Astrocyte of the hippocampus (primary cell): ENCODE measurements around the gene POLD4.
A peak's percentile ranks its signal among the peaks of the same experiment; 100 is the strongest.
"Not testable (repeated sequence)": the region's sequence is repeated elsewhere in the genome, so short reads cannot be mapped to it uniquely, and the experiment has no call there.

ENCODE experiments used
- DNase-seq: peaks from one replicate; pipeline ENCODE4 v3.0.0; 2011; ENCODE audit warnings: low read depth, low spot score

Gene POLD4

DNA sequence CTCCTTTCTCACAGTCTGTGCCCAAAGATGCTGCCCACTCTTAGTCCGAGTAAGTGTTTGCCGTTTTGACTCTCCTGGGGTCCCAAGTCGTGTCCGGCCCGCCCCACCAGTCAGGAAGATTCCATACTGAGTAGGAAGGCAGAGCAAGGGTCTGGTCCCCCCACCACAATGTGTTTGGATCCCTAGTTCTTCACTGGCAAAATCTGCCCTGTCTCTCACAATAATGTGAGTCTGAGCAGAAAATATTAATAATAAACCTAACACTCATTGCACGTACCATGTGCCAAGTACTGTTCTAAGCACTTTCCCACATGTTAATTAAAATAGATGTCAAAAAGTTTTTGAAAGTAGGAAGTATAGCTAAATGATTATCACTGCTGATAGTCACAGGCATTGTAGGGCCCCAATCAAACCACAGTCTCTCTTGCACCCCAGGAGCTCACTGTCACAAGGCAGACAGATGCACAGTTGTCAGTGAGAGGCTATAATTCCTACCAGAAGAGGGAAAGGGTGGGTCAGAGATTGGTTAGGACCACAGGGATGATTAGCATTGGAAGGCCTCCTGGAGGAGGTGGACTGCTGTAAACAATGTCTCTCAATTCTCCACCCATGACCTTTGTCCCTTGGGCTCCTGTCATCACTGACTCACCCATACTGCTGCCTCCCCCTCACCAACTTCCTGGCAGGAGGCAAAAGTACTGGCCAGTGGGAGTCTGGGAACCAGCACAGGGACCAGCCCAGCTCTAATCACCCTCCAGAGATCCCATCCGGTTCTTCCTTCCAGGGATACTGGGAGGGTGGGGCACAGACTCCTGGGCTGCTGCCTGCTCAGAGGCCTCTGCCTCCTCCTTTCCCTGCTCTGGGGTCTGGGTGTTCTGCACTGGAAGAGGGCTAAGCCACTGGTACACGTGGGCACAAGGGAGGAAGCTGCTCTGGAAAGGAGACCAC, 1.0 kb upstream of the POLD4 start:
- DNase-seq: peak; percentile 82

DNA sequence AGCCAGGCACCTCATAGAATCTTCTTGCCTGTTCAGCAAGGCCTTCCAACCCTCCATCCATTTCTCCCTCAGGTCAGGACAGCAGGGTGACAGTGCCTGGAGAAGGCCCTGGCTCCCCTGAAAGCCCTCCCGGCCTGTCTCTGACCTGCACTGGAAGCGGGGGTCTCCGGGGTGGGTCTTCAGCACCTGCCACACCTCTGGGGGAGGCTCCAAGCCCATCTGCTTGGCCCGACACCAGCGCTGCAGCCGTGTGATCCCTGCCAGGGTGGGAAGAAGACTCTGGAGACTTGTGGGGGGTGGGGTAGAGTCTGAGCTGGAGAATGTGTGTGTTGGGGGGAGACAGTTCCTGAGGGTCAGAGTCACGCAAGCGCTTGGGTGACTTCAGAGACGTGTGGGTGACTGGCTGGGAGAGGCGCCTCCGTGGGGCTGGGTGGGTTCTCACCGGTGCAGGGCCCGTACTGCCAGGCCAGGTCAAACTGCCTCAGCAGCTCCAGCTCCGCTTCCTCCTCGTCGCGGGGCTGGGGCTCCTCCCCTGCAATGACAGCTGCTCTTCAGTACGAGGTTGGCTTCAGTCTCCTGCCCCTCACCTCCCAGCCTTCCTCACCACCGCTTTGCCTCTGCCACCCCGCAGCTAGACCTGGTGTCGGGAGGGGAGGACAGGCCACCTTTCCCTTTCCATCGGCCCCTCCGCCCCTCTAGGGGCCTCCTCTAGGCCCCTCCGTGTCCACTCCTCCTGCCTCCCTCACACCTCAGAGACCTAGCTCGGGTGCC, 615 bp downstream of the POLD4 start:
- no peak for DNase-seq

DNA sequence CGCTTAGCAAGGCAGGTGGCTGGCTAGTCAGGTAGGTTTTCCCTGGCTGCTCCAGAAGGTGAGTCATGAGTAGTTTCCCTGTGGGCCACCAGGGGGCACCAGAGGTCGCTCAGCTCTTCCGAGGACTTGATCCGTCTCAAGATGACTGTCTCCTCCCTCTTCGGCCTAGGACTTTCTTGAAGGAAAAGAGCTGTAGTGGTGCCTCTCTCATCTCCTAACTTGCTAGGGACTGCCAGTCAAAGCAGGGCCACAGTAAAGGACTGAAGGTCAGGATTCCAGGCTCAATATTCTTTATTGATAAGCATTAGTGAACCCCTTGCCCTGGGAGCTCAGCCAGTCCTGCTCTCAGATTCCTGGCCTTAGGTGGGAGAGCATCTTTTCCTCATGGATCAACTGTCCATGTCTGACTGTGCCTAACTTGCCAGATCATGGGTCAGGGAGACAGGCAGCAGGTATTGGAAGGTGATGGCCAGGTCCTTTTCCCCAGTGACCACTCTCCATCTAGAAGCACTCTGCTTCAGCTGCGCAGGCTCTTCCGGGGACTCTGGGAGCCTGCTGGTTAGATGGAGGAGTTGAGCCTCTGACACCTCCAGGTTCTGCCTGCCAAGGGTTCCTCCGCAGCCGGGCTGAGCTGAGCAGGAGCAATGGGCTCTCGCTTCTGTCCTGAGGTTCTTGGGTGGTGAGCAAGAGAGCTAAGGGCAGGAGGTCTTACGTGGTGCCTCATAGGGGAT, 1.9 kb downstream of the POLD4 start:
- DNase-seq: peak; percentile 89

DNA sequence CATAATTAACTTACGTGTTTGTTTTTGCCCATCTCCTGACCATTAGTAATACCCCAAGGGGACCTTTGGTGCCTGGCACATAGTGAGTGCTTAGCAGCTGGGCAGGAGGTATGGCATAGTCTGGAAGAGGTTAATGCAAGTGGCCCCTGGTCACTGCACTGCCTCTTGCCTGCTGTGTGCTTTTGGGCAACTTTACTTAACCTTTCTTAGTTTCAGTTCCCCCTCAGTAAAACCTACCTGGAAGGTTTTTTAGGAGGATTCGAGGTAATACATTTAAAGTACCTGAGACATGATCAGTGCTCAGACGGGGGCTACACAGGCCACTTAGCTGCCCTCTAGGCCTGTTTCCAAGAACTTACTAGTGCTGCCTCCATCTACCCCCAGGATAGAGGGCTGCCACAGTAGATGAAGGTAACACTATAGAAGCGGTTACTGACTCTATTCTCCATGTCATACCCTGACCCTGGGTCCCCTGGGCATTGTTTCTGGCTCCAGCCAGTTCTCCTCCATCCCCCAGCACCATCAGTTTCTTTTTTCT, 3.3 kb downstream of the POLD4 start:
- no peak for DNase-seq

DNA sequence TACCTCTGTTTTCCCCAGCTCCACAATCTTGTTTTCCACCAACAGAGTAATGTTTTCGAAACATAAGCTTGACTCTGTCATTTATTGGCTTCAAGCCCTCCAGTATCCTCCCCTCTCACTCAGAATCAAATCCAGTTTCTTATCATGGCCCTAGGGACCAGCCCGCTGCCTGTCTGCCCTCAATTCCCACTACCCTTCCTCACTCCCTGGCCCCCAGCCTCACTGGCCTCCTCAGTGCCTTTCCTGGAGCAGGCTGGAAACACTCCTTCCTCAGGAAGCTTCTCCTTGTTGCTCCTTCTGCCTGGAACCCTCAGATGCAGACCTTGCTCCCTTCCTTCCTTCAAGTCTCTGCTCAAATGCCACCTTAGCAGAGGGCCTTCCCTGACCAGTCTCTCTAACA, 3.9 kb downstream of the POLD4 start:
- DNase-seq: no peak

DNA sequence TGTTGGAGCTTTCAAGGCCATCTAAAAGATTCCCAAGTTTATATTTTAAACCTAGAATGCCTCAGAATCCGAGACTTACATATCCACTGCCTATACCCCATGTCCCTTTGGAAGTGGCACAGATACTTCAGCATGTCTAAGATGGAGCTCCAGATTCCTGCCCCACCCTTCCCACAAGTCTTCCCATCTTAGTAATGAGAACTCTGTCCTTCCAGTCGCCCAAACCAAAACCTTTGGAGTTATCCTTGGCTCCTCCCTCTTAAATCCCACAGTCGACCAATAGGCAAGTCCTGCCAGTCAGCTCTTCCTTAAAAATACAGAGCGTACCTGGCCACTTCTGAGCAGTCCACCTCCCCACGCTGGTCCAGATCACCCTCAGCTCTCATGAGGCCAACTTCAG, 4.3 kb downstream of the POLD4 start:
- no peak for DNase-seq

DNA sequence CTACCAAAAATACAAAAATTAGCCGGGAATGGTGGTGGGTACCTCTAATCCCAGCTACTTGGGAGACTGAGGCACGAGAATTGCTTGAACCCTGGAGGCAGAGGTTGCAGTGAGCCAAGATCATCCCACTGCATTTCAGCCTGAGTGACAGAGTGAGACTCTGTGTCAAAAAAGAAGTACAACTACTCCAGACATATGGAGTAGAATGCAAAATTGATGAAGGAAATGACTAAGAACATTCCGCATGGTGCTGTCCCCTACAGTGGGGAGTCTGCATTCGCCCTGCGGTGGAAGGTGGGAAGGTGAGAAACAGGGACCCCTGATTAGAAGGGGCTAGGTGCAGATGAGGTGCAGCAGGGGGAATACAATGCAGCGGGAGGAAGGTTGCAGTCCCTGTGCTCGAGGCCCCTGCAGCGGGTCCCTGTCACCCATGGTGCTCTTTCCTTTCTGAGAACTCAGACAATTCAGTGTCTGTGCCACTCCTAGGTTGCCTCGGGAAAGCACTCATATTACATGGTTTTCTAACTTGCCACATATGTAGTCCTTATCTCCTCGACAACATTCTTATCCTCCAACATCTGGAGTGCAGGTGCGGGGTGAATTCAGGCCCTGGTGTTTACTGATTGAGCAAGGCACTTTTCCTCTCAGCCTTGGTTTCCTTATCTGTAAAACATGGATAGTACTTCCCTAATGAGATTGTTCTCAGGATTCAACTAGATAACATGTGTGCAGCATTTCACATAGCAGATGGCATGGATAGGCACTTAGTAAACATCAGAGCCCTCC, 5.2 kb downstream of the POLD4 start:
- DNase-seq: no peak

DNA sequence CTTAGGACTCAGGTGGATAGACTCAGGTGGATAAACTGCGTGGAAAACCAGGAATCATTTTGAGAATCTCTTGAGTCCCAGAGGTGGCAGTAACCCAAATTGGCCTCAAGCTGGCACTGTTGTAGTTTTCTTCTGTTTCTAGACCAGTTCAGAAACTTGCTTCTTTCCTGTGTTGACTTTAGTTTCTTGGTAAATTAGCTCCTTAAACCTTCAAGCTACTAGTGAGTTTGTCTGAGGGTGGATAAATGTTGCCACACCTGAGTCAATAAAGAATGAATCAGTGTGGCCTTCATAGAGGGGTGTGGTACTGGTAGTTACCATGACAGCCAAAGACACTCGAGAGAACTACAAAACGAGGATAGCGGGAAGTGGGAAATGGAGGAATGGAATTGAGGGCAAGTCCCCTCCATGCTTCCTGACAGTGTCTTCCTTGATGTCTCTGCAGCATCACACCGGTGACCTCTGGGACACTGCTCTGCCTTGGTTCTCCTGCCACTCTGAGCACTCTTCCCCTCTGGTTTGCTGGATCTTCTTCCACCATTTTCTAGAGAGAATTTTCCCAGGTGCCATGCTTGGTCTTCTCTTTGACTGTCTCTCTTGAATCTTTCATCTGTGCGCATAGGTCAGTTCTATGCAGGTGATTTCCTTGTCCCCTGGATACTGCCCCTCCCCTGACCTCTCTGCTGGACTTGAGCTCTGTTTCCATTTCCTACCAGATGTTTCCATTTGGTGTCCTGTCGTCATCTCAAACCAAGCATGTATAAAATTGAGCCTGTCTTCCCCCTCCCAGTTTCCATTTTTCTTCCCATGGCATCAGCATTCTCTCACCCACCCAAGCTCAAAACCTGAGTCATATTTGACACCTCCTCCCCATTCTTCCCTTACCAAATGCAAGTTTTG, 7.2 kb downstream of the POLD4 start:
- peak; percentile 62 for DNase-seq

DNA sequence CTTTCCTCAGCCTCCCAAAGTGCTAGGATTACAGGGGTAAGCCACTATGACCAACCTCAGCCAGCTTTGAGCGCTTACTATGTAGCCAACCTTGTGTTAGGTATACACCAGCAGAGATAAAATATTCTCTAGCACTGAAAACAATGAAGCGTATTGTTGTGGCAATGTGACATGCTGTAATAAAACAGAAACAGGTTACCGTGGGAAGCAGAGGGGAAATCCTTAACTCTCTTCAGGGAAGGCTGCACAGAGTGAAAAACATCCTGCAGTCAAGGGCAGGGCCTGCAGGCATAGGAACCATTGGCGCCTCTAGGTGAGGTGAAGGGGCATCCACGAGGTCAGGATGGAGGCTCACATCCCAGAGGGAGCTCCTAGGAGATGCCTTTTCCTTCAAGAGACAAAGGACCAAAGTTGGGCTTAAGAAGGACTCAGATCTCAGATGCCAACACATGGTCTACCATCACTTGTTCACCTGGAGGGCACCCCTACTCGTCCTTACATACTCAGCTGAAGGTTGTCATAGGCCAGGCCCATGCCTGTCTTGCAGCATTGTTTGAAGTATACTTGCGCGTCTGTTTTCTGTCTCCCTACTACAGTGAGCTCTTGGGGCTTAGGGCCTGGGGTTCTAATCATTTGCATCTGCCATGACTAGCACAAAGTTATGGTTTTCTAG, 8.0 kb downstream of the POLD4 start:
- no peak for DNase-seq

DNA sequence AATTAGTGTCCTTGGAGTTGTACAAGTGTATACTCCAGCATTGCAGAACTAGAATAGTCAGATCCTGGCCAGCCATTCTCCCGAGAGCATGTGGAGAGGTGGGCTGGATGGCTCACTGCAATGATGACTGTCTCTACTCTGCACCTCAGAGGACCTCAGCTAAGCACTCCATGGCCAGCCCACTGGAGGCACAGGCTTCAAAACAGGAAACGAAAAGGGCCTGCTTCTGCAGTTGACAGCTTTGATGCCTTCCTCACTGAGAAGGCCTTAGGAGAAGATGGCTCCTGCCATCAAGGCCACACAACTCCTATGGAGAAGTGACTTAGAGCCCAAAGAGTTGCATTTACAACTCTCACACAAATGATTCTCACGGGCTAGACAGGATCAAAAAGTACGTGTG, 9.1 kb downstream of the POLD4 start:
- DNase-seq: no peak

DNA sequence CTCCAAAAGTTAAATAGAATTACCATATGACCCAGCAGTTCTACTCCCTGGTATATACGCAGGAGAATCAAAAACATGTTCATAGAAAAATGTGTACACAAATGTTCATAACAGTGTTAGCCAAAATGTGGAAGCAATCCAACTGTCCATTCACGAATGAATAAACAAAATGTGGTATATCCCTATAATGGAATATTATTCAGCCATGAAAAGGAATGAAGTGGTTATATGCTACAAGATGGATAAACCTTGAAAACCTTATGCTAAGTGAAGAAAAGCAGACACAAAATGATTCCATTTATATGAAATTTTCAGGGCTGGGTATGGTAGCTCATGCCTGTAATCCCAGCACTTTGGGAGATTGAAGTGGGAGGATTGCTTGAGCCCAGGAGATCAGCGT, 16.1 kb downstream of the POLD4 start:
- no peak for DNase-seq

DNA sequence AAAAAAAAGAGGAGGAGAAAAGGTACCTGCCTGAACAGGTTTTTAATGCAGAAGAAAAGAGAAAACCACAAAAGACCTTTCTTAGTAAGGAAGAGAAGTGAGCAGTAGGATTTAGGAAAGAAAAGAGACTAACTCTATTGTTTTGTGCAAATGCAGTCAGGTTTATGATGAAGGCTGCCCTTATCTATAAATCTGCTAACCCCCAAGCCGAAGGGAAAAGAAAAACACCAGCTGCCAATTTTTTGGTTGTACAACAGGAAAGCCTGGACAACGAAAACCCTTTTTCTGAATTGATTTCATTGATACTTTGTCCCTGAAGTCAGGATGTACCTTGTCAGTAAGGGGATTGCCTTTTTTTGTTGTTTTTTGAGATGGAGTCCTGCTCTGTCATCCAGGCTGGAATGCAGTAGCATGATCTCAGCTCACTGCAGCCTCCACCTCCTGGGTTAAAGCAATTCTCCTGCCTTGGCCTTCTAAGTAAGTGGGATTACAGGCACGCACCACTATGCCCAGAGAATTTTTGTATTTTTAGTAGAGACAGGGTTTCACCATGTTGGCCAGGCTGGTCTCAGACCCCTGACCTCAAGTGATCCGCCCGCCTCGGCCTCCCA, 21.2 kb downstream of the POLD4 start:
- no peak for DNase-seq

DNA sequence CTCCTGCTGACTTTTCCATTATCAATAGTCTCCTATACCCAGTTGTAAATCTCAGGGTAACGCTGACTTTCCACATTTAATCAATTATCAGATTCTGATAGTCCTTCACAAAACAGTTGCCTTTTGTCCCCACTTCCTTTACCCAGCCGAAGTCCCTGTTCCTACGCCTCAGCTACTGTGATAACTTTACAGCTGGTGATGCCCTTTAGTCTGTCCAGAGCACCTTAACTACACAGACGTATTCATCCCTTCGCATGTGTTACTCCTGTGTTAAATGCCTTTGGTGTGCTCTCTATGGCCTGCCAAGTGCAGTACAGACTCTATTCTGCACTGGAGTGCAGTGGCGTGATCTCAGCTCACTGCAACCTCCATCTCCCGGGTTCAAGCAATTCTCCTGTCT, 29.8 kb downstream of the POLD4 start:
- DNase-seq: no peak

DNA sequence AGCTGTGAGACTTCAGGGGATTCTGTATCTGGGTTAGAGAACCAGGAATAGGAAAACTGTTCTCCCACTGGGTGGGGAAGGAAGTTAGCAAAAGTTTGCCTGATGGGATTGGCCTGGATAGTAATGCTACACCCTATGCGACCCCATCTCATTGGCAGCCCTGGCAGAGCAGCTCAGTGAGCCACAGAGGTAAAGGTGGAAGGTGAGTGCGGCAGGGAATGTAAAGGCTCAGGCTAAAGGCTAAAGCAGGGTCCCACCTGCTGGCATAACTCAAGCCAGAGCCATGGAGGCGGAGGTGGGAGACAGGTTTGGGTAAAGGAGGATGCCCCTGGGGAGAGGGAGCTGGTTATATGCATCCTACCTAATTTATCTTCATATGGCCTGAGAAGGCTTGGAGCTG, 31.3 kb downstream of the POLD4 start:
- DNase-seq: no peak

DNA sequence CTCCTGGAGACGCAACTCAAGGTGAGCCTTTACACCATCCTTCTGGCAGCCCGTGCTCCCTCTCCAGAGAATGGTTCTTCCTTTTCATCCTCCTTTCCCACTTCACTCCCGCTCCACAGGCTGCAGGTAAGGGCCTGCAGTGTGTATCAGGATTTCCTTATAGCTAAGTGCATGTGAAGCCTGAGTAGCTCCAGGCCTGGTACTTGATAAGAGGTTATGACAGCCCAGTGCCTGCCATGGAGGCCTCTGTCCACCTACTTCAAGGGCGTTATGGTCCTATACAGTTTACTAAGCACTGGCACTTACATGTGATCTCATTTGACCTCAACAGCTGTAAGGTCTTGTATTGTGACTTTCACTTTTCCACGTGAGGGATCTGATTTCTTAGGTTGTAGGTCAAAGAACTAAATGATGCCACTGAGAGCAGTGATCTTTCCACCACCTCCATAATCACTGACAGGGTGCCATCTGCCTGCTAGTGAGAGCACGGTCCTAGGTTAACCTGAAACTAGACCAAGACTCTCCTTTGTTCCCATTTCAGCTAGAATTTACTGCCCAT, 32.0 kb downstream of the POLD4 start:
- no peak for DNase-seq

DNA sequence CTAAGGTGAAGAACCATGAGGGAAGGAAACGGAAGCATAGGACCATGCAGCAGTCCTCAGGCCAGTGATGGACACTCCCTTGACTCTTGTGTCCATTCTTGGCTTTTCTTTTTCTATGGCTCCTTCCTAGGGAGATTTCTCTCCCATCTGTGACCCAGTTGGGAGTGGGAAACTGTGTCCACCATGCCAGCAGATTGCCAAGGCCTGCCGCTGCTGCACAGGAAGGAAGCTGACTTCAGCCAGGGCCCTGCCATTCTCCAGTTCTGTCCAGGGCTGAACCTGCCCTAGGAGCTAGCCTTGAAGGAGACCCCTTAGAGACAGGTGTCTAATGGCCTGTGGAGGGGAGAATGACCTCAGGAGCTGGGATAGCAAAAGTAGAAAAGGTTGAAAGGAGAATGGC, 32.7 kb downstream of the POLD4 start:
- no peak for DNase-seq

DNA sequence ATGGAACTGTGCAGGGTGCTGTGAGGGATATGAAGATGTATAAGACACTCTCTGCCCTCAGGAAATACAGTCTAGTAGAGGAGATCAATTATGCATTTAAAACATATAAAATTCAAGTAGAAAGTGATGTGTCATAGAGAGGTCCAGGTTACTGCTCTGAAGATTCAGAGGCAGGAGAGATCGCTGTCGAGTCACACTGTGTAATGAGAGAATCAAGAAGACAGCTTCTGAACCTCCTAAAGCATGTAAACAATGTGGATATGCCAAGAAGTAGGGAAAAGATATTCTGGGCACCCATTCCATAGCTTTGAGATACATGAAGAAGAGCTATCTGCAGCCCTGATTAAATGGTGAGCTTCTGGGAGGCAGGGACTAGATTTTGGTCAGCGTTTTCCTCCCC, 33.3 kb downstream of the POLD4 start:
- no peak for DNase-seq

DNA sequence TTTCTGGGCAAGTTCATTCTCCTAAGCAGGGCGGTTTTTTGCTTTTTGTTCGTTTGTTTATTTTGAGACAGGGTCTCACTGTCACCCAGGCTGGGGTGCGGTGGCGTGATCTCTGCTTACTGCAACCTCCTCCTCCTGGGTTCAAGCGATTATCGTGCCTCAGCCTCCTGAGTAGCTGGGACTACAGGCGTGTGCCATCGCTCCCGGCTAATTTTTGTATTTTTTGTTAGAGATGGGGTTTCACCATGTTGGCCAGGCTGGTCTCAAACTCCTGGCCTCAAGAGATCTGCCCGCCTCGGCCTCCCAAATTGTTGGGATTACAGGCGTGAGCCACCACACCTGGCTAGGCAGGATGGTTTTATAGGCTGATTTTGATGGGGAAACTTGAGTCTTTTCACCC, 34.5 kb downstream of the POLD4 start:
- not testable (repeated sequence) for DNase-seq
